ENCODE results near the gene MSRB1.
A peak's percentile ranks its signal among the peaks of the same experiment; 100 is the strongest.

The MSRB1 gene

GRCh38 chr16:1890024-1890707, 52.8 kb downstream of the MSRB1 start:
- Histone ChIP-seq H3K4me1 (peaks cover 4% of the 10 kb centered on the region), H3K27me3 (no peaks in the 10 kb centered on the region; the same call in 1 of the 2 replicates), H3K36me3 (no peaks in the 10 kb centered on the region), H3K9me3 (no peaks in the 10 kb centered on the region), H3K4me3 (ENCODE audit: low read depth, low read length) (peak overlapping the region; percentile 26)
- DNase-seq, result no peak
- no peak for TF ChIP-seq CTCF (IDR thresholded peaks at IDR 0.05; ENCODE audit: low read depth, low read length)
